Cardiac fibroblast (primary cell): Measurements from ENCODE around the gene IFNGR2.

Source experiments
- DNase-seq, 2 donors: peaks; one replicate each; pipeline versions ENCODE4 v3.0.0 to v3.0.0-alpha.2; 2010; ENCODE audit warnings: low read depth in 2 of 2
- H3K4me3 ChIP-seq, 2 donors: replicated peaks in 1 of 2; 1 replicate in 1 of 2; 2 replicates in 1 of 2; pipeline ENCODE4 v1.5.1; 2011; ENCODE audit warnings: low read depth in 2 of 2, low read length in 2 of 2, mild to moderate bottlenecking in 2 of 2, moderate library complexity in 1 of 2
- CTCF ChIP-seq: IDR thresholded peaks from one replicate; pipeline ENCODE4 v1.5.1; 2011; ENCODE audit warnings: low read depth, mild to moderate bottlenecking, low read length, inconsistent platforms

IFNGR2 gene

DNA sequence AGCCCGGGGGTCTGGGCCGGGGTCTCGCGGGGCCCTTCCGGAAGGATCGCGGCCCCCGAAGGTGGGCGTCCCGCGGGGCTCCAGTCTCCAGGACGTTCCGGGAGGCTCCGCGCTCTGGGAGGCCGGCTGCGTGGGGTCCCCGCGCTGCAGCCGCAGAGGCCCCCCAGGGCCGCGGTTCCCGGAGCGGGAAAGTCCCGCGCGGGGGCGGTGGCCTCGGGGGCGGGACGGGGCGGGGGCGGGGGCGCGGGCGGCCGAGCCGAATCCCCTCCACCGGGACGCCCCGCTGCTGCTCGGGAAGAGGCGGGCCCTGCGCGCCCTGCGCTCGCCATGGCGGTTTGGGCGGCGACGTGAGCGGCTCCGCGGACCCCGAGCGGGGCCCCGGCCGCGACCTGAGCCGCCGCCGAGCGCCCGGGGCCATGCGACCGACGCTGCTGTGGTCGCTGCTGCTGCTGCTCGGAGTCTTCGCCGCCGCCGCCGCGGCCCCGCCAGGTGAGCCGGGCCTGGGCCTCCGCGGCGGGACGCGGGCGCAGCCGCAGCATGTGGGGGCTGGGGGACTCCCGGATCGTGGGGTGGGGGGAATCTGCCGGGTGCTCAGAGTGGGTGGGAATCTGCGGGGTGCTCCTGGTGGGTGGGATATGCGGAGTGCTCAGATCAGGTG is at the start of gene IFNGR2:
TSS of gene IFNGR2 (plus strand) at position 286 of the 658 bp plus-strand sequence. CDS start at position 417, 131 bp downstream.
- DNase-seq: peak in 1 of 2 donors; percentile 52
- H3K4me3 ChIP-seq: peak within 1 kb of the TSS; percentile 79 to 81
- no peak for TF ChIP-seq CTCF

- no peak overlapping the region for H3K4me3 ChIP-seq
- no peak for TF ChIP-seq CTCF
- no peak for DNase-seq
Observed at GRCh38 chr21:33355355-33355754, 47.9 kb upstream of the IFNGR2 start.

- no peak for TF ChIP-seq CTCF
- H3K4me3 ChIP-seq: no peak overlapping the region
- DNase-seq: no peak
Observed at GRCh38 chr21:33355996-33356395, 47.2 kb upstream of the IFNGR2 start.

DNA sequence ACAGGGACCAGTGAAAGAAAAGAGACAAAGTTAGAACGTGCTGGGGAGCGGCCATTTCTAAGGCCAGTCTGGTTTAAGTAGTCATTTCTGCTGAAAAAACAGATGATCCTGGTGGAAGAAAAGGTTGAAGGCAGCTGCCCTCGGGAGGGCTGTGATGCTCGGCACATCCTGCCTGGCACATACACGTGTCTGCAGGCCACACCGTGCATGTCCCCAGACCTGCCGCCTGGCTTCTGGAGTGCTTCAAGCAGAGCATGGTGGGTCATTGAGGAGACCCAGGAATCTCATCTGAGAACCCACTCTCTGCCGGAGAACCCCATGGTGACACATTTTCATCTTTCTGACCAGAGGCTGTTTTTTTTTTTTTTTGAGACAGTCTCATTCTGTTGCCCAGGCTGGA is 46.0 kb upstream of the IFNGR2 start:
- H3K4me3 ChIP-seq: no peak overlapping the region
- DNase-seq: no peak
- TF ChIP-seq CTCF: no peak

- no peak for DNase-seq
- TF ChIP-seq CTCF: no peak
- H3K4me3 ChIP-seq: no peak overlapping the region
Observed at GRCh38 chr21:33359446-33359845, 43.8 kb upstream of the IFNGR2 start.

DNA sequence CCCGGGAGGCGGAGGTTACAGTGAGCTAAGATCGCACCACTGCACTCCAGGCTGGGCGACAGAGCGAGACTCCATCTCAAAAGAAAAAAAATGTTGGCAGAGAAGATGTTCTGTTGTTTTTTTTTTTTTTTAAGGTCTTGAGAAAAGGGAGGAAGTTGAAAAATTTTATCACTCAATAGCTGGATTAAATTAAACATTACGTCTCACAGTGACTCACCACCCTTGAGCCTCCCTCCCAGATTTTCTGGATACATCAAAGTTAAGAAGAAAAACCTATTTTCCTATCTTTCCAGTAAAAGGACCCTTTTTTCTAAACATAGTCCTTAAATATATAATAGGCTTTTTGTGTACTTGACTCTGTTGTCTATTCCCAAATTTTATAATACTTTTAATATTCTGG is 42.9 kb upstream of the IFNGR2 start:
- peak; percentile 77 to 78 for DNase-seq
- no peak overlapping the region for H3K4me3 ChIP-seq
- no peak for TF ChIP-seq CTCF
